ENCODE results near the gene RAB26.

DNA sequence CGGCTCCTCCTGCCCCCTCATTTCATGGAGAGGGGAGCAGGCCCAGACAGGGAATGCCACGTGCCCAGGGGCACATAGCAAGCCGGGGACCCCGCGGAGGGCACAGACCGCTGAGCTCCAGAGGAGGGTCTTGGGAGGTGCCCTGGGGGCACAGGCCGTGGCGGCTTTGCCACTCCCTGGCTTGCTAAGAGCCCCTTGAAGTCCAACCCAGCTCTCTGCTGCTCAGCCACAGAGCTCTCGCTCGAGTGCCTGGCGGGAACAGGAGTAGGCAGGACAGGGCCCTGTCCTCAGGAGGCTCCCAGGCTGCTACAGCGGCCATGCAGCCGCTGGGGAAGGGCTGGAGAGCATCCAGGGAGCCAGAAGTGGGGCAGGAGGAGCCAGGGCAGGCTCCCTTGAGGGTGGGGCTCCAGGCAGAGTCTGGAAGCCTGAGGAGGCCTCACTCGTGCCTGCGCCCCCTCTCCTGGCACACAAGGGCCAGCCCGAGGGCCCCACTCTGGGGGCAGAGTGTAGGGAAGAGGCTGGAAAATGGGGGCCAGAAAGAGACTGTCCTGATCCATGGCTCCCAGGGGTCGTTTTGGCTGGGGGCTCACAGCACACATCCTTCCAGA lies 4.4 kb upstream of the RAB26 start:
- TF ChIP-seq, protein P1, sequence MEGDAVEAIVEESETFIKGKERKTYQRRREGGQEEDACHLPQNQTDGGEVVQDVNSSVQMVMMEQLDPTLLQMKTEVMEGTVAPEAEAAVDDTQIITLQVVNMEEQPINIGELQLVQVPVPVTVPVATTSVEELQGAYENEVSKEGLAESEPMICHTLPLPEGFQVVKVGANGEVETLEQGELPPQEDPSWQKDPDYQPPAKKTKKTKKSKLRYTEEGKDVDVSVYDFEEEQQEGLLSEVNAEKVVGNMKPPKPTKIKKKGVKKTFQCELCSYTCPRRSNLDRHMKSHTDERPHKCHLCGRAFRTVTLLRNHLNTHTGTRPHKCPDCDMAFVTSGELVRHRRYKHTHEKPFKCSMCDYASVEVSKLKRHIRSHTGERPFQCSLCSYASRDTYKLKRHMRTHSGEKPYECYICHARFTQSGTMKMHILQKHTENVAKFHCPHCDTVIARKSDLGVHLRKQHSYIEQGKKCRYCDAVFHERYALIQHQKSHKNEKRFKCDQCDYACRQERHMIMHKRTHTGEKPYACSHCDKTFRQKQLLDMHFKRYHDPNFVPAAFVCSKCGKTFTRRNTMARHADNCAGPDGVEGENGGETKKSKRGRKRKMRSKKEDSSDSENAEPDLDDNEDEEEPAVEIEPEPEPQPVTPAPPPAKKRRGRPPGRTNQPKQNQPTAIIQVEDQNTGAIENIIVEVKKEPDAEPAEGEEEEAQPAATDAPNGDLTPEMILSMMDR (conservative IDR thresholded peaks at IDR 0.05; ENCODE audit: low read depth in 2 of 2), result no peak
- no peak for TF ChIP-seq EZH2 (IDR thresholded peaks at IDR 0.05; ENCODE audit: low read depth, unreplicated experiment)
- no peak for TF ChIP-seq JUNB (IDR thresholded peaks at IDR 0.05; ENCODE audit: unreplicated experiment)
- TF ChIP-seq, protein P2, sequence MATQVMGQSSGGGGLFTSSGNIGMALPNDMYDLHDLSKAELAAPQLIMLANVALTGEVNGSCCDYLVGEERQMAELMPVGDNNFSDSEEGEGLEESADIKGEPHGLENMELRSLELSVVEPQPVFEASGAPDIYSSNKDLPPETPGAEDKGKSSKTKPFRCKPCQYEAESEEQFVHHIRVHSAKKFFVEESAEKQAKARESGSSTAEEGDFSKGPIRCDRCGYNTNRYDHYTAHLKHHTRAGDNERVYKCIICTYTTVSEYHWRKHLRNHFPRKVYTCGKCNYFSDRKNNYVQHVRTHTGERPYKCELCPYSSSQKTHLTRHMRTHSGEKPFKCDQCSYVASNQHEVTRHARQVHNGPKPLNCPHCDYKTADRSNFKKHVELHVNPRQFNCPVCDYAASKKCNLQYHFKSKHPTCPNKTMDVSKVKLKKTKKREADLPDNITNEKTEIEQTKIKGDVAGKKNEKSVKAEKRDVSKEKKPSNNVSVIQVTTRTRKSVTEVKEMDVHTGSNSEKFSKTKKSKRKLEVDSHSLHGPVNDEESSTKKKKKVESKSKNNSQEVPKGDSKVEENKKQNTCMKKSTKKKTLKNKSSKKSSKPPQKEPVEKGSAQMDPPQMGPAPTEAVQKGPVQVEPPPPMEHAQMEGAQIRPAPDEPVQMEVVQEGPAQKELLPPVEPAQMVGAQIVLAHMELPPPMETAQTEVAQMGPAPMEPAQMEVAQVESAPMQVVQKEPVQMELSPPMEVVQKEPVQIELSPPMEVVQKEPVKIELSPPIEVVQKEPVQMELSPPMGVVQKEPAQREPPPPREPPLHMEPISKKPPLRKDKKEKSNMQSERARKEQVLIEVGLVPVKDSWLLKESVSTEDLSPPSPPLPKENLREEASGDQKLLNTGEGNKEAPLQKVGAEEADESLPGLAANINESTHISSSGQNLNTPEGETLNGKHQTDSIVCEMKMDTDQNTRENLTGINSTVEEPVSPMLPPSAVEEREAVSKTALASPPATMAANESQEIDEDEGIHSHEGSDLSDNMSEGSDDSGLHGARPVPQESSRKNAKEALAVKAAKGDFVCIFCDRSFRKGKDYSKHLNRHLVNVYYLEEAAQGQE (IDR thresholded peaks at IDR 0.05; ENCODE audit: unreplicated experiment), result no peak
- no peak for TF ChIP-seq ZNF331 (CRISPR knock-in tag; IDR thresholded peaks at IDR 0.05; ENCODE audit: low read depth)
- TF ChIP-seq POLR2AphosphoS5 (IDR thresholded peaks at IDR 0.05; ENCODE audit: low read depth), result no peak

Data from GM23338 (cell line).